ENCODE data around the gene HUWE1.
"Not testable (repeated sequence)": the region's sequence is repeated elsewhere in the genome, so short reads cannot be mapped to it uniquely, and the experiment has no call there.

The HUWE1 gene

DNA sequence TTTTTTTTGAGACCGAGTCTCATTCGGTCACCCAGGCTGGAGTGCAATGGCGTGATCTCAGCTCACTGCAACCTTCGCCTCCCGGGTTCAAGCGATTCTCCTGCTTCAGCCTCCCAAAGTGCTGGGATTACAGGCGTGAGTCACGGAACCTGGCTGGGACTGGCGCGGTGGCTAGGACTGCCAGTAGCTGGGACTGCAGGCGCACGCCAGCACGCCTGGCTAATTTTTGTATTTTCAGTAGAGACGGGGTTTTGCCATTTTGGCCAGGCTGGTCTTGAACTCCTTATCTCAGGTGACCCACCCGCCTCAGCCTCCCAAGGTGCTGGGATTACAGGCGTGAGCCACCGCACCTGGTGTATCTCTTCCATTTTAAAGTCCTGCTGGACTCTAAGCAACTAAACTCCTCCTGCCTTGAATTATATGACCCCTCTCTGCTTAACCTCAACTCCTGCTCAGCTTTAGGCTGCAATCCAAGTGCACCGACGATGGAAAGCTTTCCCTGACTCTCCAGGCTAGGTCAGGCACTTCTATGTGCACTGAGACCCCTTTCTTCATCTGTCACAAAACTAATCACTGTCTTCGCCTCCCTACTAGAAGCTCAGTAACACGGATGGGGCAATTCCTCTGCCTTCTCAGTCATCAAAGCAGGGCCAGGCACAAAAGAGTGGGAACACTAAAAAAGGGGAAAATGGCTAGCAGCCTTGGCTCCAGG, 155.1 kb downstream of the HUWE1 start:
- DNase-seq (ENCODE audit: low spot score) = not testable (repeated sequence)

DNA sequence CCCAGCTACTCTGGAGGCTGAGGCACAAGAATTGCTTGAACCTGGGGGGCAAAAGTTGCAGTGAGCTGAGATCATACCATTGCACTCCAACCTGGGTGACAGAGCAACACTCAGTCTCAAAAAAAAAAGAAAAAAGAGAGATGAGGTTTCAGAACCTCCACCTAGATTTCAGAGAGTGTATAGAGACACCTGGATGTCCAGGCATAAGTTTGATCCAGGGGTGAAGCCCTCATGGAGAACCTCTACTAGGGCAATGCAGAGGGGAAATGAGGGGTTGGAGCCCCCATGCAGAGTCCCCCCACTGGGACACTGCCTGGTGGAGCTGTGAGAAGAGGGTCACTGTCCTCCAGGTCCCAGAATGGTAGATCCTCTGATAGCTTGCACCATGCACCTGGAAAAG, 159.5 kb downstream of the HUWE1 start:
- no peak for DNase-seq (ENCODE audit: low spot score)

GRCh38 chrX:53511322-53511721, 175.2 kb downstream of the HUWE1 start:
- DNase-seq (ENCODE audit: low spot score) = no peak

- DNase-seq (ENCODE audit: low spot score) = not testable (repeated sequence)
Observed at GRCh38 chrX:53504035-53504434, 182.5 kb downstream of the HUWE1 start.

DNA sequence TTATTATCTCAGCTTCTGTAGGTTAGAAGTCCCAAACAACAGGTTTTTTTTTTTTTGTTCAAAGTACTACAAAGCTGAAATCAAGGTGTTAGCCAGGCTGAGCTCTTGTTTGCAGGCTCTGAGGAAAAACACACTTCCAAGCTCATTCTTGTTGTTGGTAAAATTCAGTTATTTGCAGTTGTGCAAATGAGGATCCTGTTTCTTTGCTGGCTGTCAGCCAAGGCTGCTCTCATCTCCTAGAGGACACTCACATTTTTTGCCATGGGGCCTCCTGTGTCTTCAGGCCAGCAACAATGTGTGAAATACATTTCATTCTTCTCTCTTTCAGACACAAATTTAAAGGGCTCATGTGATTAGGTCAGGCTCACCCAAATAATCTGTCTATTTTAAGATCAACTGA, 192.1 kb downstream of the HUWE1 start:
- DNase-seq (ENCODE audit: low spot score) = no peak

- no peak for DNase-seq (ENCODE audit: low spot score)
Observed at GRCh38 chrX:53486285-53486684, 200.2 kb downstream of the HUWE1 start.

DNA sequence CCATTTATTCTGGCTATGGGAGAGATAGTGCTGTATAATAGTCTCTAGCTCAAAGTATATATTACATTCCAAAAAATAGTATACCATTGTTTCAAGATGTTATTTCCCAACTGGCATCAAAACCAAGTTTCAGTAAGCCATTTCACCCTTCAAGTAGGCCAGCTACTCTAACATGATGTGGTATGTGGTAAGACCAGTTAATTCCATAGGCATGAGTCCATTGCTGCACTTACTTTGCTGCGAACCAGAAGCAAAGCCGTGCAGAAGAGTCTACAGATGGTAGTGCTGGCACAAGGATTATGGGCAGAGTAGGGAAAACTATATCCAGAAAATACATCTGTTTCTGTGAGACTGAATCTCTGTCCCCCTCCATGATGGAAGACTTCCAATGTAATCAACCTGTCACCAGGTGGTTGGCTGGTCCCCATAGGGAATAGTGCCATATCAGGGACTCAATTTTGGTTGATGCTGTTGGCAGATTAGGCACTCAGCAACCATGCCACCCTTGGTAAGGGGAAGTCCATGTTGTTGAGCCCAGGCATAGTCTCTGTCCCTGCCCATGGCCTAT, 202.6 kb downstream of the HUWE1 start:
- DNase-seq (ENCODE audit: low spot score) = no peak

DNA sequence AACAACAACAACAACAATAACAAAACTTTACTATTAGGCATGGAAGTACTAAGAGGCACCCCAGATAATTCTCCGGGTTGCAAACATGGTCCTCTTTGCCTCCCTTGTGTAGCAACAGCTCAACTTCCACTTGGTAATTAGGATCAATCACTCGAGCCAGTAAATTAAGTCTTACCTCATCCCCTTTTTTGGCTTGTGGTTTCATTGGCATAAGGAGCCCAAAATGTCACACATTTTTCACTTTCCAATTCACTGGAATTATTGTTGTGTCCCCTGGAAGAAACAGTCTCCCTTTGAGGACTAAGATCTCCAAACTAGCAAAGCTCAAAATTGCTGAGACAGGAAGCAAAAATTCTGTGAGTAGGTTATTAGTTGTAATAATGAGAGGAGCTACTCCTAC, 203.1 kb downstream of the HUWE1 start:
- DNase-seq (ENCODE audit: low spot score) = no peak
